ENCODE data around the gene ITPK1. TPM values are rescaled to one million over a fixed set of nuclear protein-coding genes. Genes with fewer than 3 reads are reported as not detected.

The ITPK1 gene
- polyA plus RNA-seq, 2 of the 4 experiments (the other 2 are of a cell fraction): 46.2 to 47.0 TPM

DNA sequence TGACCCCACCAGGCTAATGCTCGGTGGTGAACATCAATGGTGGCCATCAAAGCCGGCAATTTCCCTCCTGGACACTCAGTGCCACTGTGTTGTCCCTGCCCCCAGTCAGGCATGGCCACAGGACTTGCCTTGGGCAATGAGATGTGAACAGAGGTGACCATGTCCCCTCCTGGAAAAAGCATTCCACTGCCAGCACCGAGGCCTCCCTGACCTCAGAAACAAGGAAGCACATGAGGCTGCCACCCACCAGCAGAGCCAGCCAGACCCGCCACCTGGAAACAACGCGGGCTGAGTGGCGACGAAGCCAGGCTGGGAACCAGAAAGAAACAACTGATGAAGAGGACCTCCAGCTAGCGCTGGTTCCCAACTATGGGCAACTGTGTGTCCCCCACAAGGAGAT is 31.8 kb downstream of the ITPK1 start:
- Histone ChIP-seq H3K9me3 (no peaks in the 10 kb centered on the region), H3K4me2 (no peak overlapping the region), H3K27ac (no peak overlapping the region), H3K4me1 (peaks cover 15% of the 10 kb centered on the region), H3K4me3 (no peak overlapping the region)
- CTCF ChIA-PET: no interaction called here
- FAIRE-seq (no peak), ATAC-seq (no peak), DNase-seq (ENCODE audit: low read depth in 1 of 2, low spot score in 1 of 2) (no peak)
- POLR2A ChIA-PET: no interaction called here
- TF ChIP-seq MAX (IDR thresholded peaks at IDR 0.05): no peak
- 96% methylated on average over 7 of the region's 9 CpGs for WGBS (ENCODE audit: missing lambda C conversion rate)

DNA sequence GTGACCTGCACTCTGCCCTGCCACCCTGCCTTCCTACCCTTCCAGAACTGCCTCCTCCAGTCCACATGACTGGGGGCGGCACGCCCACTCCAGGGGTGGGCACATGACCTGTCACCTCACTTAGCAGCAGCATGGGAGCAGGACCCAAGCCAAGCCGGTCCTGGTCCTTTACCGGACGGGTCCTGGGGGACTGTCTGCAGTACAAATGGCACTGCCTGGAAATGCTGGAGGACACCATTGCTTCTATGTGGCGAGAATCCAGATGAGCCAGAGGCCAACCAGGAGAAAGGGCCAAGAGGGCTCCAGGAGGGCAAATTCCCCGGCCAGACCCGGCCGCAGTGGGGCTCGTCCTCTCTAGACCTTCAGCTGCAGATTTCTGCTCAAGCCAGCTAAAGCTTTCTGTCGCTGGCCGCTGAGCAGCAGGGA is 33.1 kb downstream of the ITPK1 start:
- Histone ChIP-seq H3K9me3 (no peaks in the 10 kb centered on the region), H3K4me2 (no peak overlapping the region), H3K4me1 (peaks cover 15% of the 10 kb centered on the region), H3K4me3 (no peak overlapping the region), H3K27ac (no peak overlapping the region)
- FAIRE-seq: no peak
- TF ChIP-seq SREBF2 (IDR thresholded peaks at IDR 0.05) (no peak), POLR2AphosphoS2 (conservative IDR thresholded peaks at IDR 0.05; ENCODE audit: low read length) (no peak), USF2 (IDR thresholded peaks at IDR 0.05) (no peak), RCOR1 (IDR thresholded peaks at IDR 0.05; ENCODE audit: low read depth, low read length) (no peak)
- no peak for ATAC-seq
- WGBS (ENCODE audit: missing lambda C conversion rate): 93% methylated on average over 10 of the region's 12 CpGs
- POLR2A ChIA-PET: no interaction called here
- CTCF ChIA-PET: interaction anchor here (1.1 to 1.2 kb wide), 2 partner anchors 31 to 57 kb away, joined by 3 read pairs; no protein-coding TSS in a partner anchor
- no peak for DNase-seq (ENCODE audit: low read depth in 1 of 2, low spot score in 1 of 2)

- WGBS (ENCODE audit: missing lambda C conversion rate): 88% methylated on average over 14 of the region's 14 CpGs
- POLR2A ChIA-PET: no interaction called here
- CTCF ChIA-PET: interaction anchor here (0.7 to 1.2 kb wide), 3 partner anchors 31 to 57 kb away, joined by 3 read pairs; no protein-coding TSS in a partner anchor
- DNase-seq (ENCODE audit: low read depth in 1 of 2, low spot score in 1 of 2): no peak
- no peak overlapping the region for H3K4me2 ChIP-seq
- TF ChIP-seq SREBF2 (IDR thresholded peaks at IDR 0.05) (no peak), HDAC2 (IDR thresholded peaks at IDR 0.05) (no peak), NR3C1 (IDR thresholded peaks at IDR 0.05) (no peak), EHF (CRISPR knock-in tag; IDR thresholded peaks at IDR 0.05) (no peak), EHMT2 (IDR thresholded peaks at IDR 0.05; ENCODE audit: low read depth) (no peak), CBX8 (IDR thresholded peaks at IDR 0.05) (no peak), BHLHE40 (IDR thresholded peaks at IDR 0.05; ENCODE audit: low read depth, low read length) (no peak), RARB (CRISPR knock-in tag; IDR thresholded peaks at IDR 0.05) (no peak), FOSL2 (IDR thresholded peaks at IDR 0.05) (no peak), FOSL2 (CRISPR knock-in tag; IDR thresholded peaks at IDR 0.05) (no peak), POLR2A (IDR thresholded peaks at IDR 0.05; ENCODE audit: low read length) (no peak), PHF8 (IDR thresholded peaks at IDR 0.05; ENCODE audit: borderline replicate concordance, low read depth) (no peak), MAX (IDR thresholded peaks at IDR 0.05) (no peak), HMGXB4 (CRISPR knock-in tag; IDR thresholded peaks at IDR 0.05; ENCODE audit: borderline replicate concordance) (no peak), HES2 (IDR thresholded peaks at IDR 0.05) (no peak), MAFK (IDR thresholded peaks at IDR 0.05; ENCODE audit: partially characterized antibody) (no peak)
- no peak overlapping the region for H3K27ac ChIP-seq
- H3K4me1 ChIP-seq: peaks cover 15% of the 10 kb centered on the region
- no peak for FAIRE-seq
- ATAC-seq: no peak
- no peaks in the 10 kb centered on the region for H3K9me3 ChIP-seq
- no peak overlapping the region for H3K4me3 ChIP-seq
Observed at GRCh38 chr14:93081876-93082570, 33.7 kb downstream of the ITPK1 start.
